Hepatocyte (in vitro differentiated cells): ENCODE results near the gene ERCC4. TPM values are rescaled to one million over a fixed set of nuclear protein-coding genes. Genes with fewer than 3 reads are reported as not detected.

Source experiments
- DNase-seq: peaks from one replicate; pipeline ENCODE4 v3.0.0-alpha.2; 2016; ENCODE audit warnings: low spot score
- H2AFZ ChIP-seq: fragments of 200-600 bp; sonication (generic); 2 replicates; pipeline ENCODE4 v1.6.0; 2016; ENCODE audit warnings: antibody characterized with exemption, mild to moderate bottlenecking
- H3K27ac ChIP-seq: fragments of 200-600 bp; sonication (generic); 2 replicates; pipeline ENCODE4 v1.5.1; 2016; ENCODE audit warnings: mild to moderate bottlenecking
- H3K27me3 ChIP-seq: fragments of 200-600 bp; sonication (generic); 2 replicates; pipeline ENCODE4 v1.6.1; 2016
- H3K36me3 ChIP-seq: fragments of 200-600 bp; sonication (generic); replicated peaks from 2 replicates; pipeline ENCODE4 v1.5.1; 2016; ENCODE audit warnings: low read depth; ENCODE audit not compliant: insufficient read depth
- H3K4me1 ChIP-seq: fragments of 200-600 bp; sonication (generic); 2 replicates; pipeline ENCODE4 v1.5.1; 2016; ENCODE audit warnings: mild to moderate bottlenecking, moderate library complexity; ENCODE audit not compliant: insufficient read depth
- H3K4me2 ChIP-seq: fragments of 200-600 bp; sonication (generic); 2 replicates; pipeline ENCODE4 v1.6.0; 2016
- H3K4me3 ChIP-seq: fragments of 200-600 bp; sonication (generic); 2 replicates; pipeline ENCODE4 v1.5.1; 2016; ENCODE audit warnings: mild to moderate bottlenecking
- H3K79me2 ChIP-seq: fragments of 200-600 bp; sonication (generic); 2 replicates; pipeline ENCODE4 v1.6.0; 2017; ENCODE audit warnings: mild to moderate bottlenecking
- H3K9me2 ChIP-seq: fragments of 200-600 bp; sonication (generic); replicated peaks from 2 replicates; pipeline ENCODE4 v1.6.0; 2017; ENCODE audit warnings: mild to moderate bottlenecking; ENCODE audit not compliant: insufficient read depth
- H3K9me3 ChIP-seq: fragments of 200-600 bp; sonication (generic); 2 replicates; pipeline ENCODE4 v1.5.1; 2016; ENCODE audit warnings: low read depth, mild to moderate bottlenecking
- H4K20me1 ChIP-seq: fragments of 200-600 bp; sonication (generic); 2 replicates; pipeline ENCODE4 v1.6.0; 2016; ENCODE audit warnings: mild to moderate bottlenecking; ENCODE audit not compliant: insufficient read depth, poor library complexity, severe bottlenecking
- EZH2 ChIP-seq: fragments of 200-600 bp; sonication (generic); IDR thresholded peaks from 2 replicates; pipeline ENCODE4 v1.6.1; 2016; ENCODE audit warnings: antibody characterized with exemption, mild to moderate bottlenecking, borderline replicate concordance
- EZH2phosphoT487 ChIP-seq: fragments of 200-600 bp; sonication (generic); IDR thresholded peaks from one replicate; pipeline ENCODE4 v1.6.1; 2018; ENCODE audit warnings: antibody characterized with exemption, mild to moderate bottlenecking, low read depth, moderate library complexity; ENCODE audit not compliant: unreplicated experiment, severe bottlenecking
- WGBS: methylation state at CpG from one replicate; pipeline ENCODE4 v1.1.6; 2016; ENCODE audit warnings: low lambda C conversion rate; ENCODE audit errors: missing lambda C conversion rate; 5-methylcytosine and 5-hydroxymethylcytosine counted together
- polyA plus RNA-seq: library from polyadenylated mRNA; unstranded; fragments of >200 nt; fragmentation: Nextera tagmentation; extraction: Ambion mirVana; gene quantifications from 2 replicates; pipeline ENCODE4 v1.2.1, GENCODE V29; 2016
- total RNA-seq: library from RNA; depleted of rRNA; stranded (reverse); fragments of >200 nt; gene quantifications from 2 replicates; pipeline ENCODE4 v1.2.3, GENCODE V29; 2014
- TF ChIP-seq, protein P1 (sequence below): fragments of 200-600 bp; sonication (generic); IDR thresholded peaks from 2 replicates; pipeline ENCODE4 v1.5.1; 2016; ENCODE audit warnings: antibody characterized with exemption, mild to moderate bottlenecking; ENCODE audit not compliant: poor library complexity

ERCC4 gene
- total RNA-seq, result 10.4 and 14.5 TPM in 2 replicates
- 11.3 and 19.3 TPM in 2 replicates for polyA plus RNA-seq

- H3K36me3 ChIP-seq, result no peaks in the 10 kb centered on the region
These were observed at the start of gene ERCC4 for GRCh38 chr16:13919683-13920509. Gene ERCC4, plus strand, starts transcription at chr16:13920154. Its CDS starts 12 bp downstream, at chr16:13920166.

GRCh38 chr16:13873835-13874438 lies 46.0 kb upstream of the ERCC4 start:
- H3K4me2 ChIP-seq, result no peak overlapping the region
- H4K20me1 ChIP-seq, result no peaks in the 10 kb centered on the region
- peaks cover 6% of the 10 kb centered on the region for H3K27me3 ChIP-seq
- no peak overlapping the region for H3K4me3 ChIP-seq
- WGBS, result 9% methylated on average over 5 of the region's 5 CpGs
- H3K9me2 ChIP-seq, result no peaks in the 10 kb centered on the region
- H3K4me1 ChIP-seq, result no peaks in the 10 kb centered on the region
- TF ChIP-seq, protein P1, sequence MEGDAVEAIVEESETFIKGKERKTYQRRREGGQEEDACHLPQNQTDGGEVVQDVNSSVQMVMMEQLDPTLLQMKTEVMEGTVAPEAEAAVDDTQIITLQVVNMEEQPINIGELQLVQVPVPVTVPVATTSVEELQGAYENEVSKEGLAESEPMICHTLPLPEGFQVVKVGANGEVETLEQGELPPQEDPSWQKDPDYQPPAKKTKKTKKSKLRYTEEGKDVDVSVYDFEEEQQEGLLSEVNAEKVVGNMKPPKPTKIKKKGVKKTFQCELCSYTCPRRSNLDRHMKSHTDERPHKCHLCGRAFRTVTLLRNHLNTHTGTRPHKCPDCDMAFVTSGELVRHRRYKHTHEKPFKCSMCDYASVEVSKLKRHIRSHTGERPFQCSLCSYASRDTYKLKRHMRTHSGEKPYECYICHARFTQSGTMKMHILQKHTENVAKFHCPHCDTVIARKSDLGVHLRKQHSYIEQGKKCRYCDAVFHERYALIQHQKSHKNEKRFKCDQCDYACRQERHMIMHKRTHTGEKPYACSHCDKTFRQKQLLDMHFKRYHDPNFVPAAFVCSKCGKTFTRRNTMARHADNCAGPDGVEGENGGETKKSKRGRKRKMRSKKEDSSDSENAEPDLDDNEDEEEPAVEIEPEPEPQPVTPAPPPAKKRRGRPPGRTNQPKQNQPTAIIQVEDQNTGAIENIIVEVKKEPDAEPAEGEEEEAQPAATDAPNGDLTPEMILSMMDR, result peak; percentile 61
- no peak for TF ChIP-seq EZH2
- no peak for TF ChIP-seq EZH2phosphoT487
- H3K9me3 ChIP-seq, result no peaks in the 10 kb centered on the region
- H2AFZ ChIP-seq, result no peak overlapping the region
- H3K36me3 ChIP-seq, result no peaks in the 10 kb centered on the region
- no peak overlapping the region for H3K27ac ChIP-seq
- DNase-seq, result peak; percentile 60
- no peaks in the 10 kb centered on the region for H3K79me2 ChIP-seq

More at GRCh38 chr16:13919683-13920509, at the start of gene ERCC4:
- no peaks in the 10 kb centered on the region for H3K9me3 ChIP-seq
- no peaks in the 10 kb centered on the region for H3K4me1 ChIP-seq
- peak within 1 kb of the TSS; percentile 30 for H3K27ac ChIP-seq
- H3K9me2 ChIP-seq, result no peaks in the 10 kb centered on the region
- TF ChIP-seq, protein P1, result peak; percentile 96
- no peak for TF ChIP-seq EZH2phosphoT487
- TF ChIP-seq EZH2, result no peak
- DNase-seq, result peak; percentile 99
- no peaks in the 10 kb centered on the region for H4K20me1 ChIP-seq
- H3K27me3 ChIP-seq, result no peaks in the 10 kb centered on the region
- peaks cover 9% of the 10 kb centered on the region for H3K79me2 ChIP-seq
- 1% methylated on average over 63 of the region's 64 CpGs for WGBS
- peak within 1 kb of the TSS; percentile 55 for H2AFZ ChIP-seq
- peak within 1 kb of the TSS; percentile 40 for H3K4me3 ChIP-seq
- H3K4me2 ChIP-seq, result peak within 1 kb of the TSS; percentile 82

- no peaks in the 10 kb centered on the region for H3K4me1 ChIP-seq
- no peak for DNase-seq
- no peaks in the 10 kb centered on the region for H3K79me2 ChIP-seq
- no peak overlapping the region for H3K4me3 ChIP-seq
- H4K20me1 ChIP-seq, result no peaks in the 10 kb centered on the region
- peaks cover 6% of the 10 kb centered on the region for H3K27me3 ChIP-seq
- no peak overlapping the region for H2AFZ ChIP-seq
- H3K36me3 ChIP-seq, result no peaks in the 10 kb centered on the region
- no peak overlapping the region for H3K27ac ChIP-seq
- H3K9me3 ChIP-seq, result no peaks in the 10 kb centered on the region
- WGBS, result 84% methylated on average over 5 of the region's 5 CpGs
- TF ChIP-seq EZH2phosphoT487 (no peak), EZH2 (no peak)
- TF ChIP-seq, protein P1, result no peak
- H3K4me2 ChIP-seq, result no peak overlapping the region
- no peaks in the 10 kb centered on the region for H3K9me2 ChIP-seq
These were observed 44.2 kb upstream of the ERCC4 start for GRCh38 chr16:13875614-13876284.
